HCT116 (cell line): ENCODE results near the gene MAGEF1. TPM values are rescaled to one million over a fixed set of nuclear protein-coding genes. Genes with fewer than 3 reads are reported as not detected.

Source experiments
- ATAC-seq: fragments of 200-7000 bp; cut with Tn5 transposase; 2 replicates; pipeline ENCODE4 v1.9.1; 2020; ENCODE audit warnings: mild to moderate bottlenecking, moderate library complexity
- BruUV-seq: library from RNA; stranded (reverse); fragments of 400-500 nt; replicated peaks from 2 replicates; lab custom pipeline; 2021; lab: Mats Ljungman, UMichigan
- CTCF ChIA-PET: fragments of 300-600 bp; sonication (Branson Sonifier 250); formaldehyde crosslinking; loops from one replicate; lab custom pipeline; 2021; ENCODE audit warnings: antibody characterized with exemption; lab: Charles Lee
- POLR2A ChIA-PET: fragments of 300-600, 350-600 bp; sonication (Branson Sonifier 250); formaldehyde crosslinking; loops from one replicate; lab custom pipeline; 2021; ENCODE audit warnings: antibody characterized with exemption; lab: Charles Lee
- RAD21 ChIA-PET, 2 experiments: fragments of 300-600 bp; sonication (Branson Sonifier 250); formaldehyde crosslinking; loops; one replicate each; lab custom pipeline; 2023; ENCODE audit warnings: low total read pairs in 2 of 2; ENCODE audit not compliant: uncharacterized antibody in 2 of 2, unreplicated experiment in 2 of 2, low non-redundant PET in 1 of 2; lab: Charles Lee
- DNase-seq: peaks from one replicate; pipeline ENCODE4 v3.0.0-alpha.2; 2010; ENCODE audit warnings: low read depth, low spot score
- H2AFZ ChIP-seq: fragments of 200-600 bp; shearing (Covaris generic), sonication (generic); 2 replicates; pipeline ENCODE4 v1.6.1; 2017; ENCODE audit warnings: low read depth, mixed run types, mixed read lengths, antibody characterized with exemption, low read length; ENCODE audit not compliant: poor library complexity, severe bottlenecking
- H3K27ac ChIP-seq: 2 replicates; pipeline ENCODE4 v1.5.1; 2012; ENCODE audit warnings: low read depth, low read length
- H3K27me3 ChIP-seq: fragments of 200-600 bp; sonication (generic); 2 replicates; pipeline ENCODE4 v1.6.1; 2016; ENCODE audit warnings: mixed run types, low read length, mixed read lengths; ENCODE audit not compliant: insufficient read depth
- H3K36me3 ChIP-seq, 2 experiments: fragments of 200-500 bp in 1 of 2; fragments of 200-600 bp in 1 of 2; sonication (Bioruptor generic) in 1 of 2; sonication (generic) in 1 of 2; 2 replicates each; pipeline versions ENCODE4 v1.5.1 to v1.6.1; 2014 to 2016; ENCODE audit warnings: low read length in 2 of 2, inconsistent platforms in 1 of 2, mixed read lengths in 1 of 2, mixed run types in 1 of 2; ENCODE audit not compliant: insufficient read depth in 2 of 2, control insufficient read depth in 1 of 2
- H3K4me1 ChIP-seq, 2 experiments: fragments of 200-600 bp in 1 of 2; sonication (generic) in 1 of 2; 2 replicates each; pipeline versions ENCODE4 v1.5.1 to v1.6.1; 2012 to 2017; ENCODE audit warnings: low read length in 2 of 2, inconsistent platforms in 1 of 2, mild to moderate bottlenecking in 1 of 2, mixed read lengths in 1 of 2, mixed run types in 1 of 2, moderate library complexity in 1 of 2; ENCODE audit not compliant: insufficient read depth in 2 of 2, control insufficient read depth in 1 of 2
- H3K4me2 ChIP-seq: fragments of 200-600 bp; sonication (generic); 2 replicates; pipeline ENCODE4 v1.6.1; 2017; ENCODE audit warnings: mixed run types, low read length, mixed read lengths
- H3K4me3 ChIP-seq, 2 experiments: fragments of 200-600 bp in 1 of 2; sonication (generic) in 1 of 2; replicated peaks in 1 of 2; 2 replicates each; pipeline ENCODE4 v1.5.1; 2011 to 2016; ENCODE audit warnings: low read length in 2 of 2, control low read depth in 1 of 2, low read depth in 1 of 2, mild to moderate bottlenecking in 1 of 2, mixed read lengths in 1 of 2, mixed run types in 1 of 2
- H3K79me2 ChIP-seq: fragments of 200-600 bp; sonication (generic); 2 replicates; pipeline ENCODE4 v1.6.1; 2017; ENCODE audit warnings: mild to moderate bottlenecking, mixed run types, low read length, moderate library complexity, mixed read lengths; ENCODE audit not compliant: insufficient read depth
- H3K9ac ChIP-seq: fragments of 200-600 bp; sonication (generic); 2 replicates; pipeline ENCODE4 v1.6.1; 2016; ENCODE audit warnings: low read length, mixed read lengths
- H3K9me2 ChIP-seq: fragments of 200-600 bp; sonication (generic), shearing (Covaris generic); 2 replicates; pipeline ENCODE4 v1.6.1; 2017; ENCODE audit warnings: mixed run types, mild to moderate bottlenecking, moderate library complexity; ENCODE audit not compliant: insufficient read depth
- H3K9me3 ChIP-seq, 2 experiments: fragments of 200-500 bp in 1 of 2; fragments of 200-600 bp in 1 of 2; sonication (Bioruptor generic) in 1 of 2; sonication (generic) in 1 of 2; 2 replicates each; pipeline ENCODE4 v1.6.1; 2014 to 2017; ENCODE audit warnings: low read length in 2 of 2, mixed read lengths in 2 of 2, inconsistent platforms in 1 of 2, low read depth in 1 of 2, mild to moderate bottlenecking in 1 of 2, mixed run types in 1 of 2, moderate library complexity in 1 of 2; ENCODE audit not compliant: control insufficient read depth in 1 of 2, insufficient read depth in 1 of 2
- H4K20me1 ChIP-seq: fragments of 200-600 bp; sonication (generic), shearing (Covaris generic); 2 replicates; pipeline ENCODE4 v1.6.1; 2017; ENCODE audit warnings: mixed run types, mild to moderate bottlenecking, moderate library complexity; ENCODE audit not compliant: insufficient read depth
- CEBPB ChIP-seq: IDR thresholded peaks from 2 replicates; pipeline ENCODE4 v1.6.1; 2012; ENCODE audit warnings: low read depth
- EGR1 ChIP-seq: IDR thresholded peaks from 2 replicates; pipeline ENCODE4 v1.6.1; 2012; ENCODE audit warnings: low read depth
- ELF1 ChIP-seq: IDR thresholded peaks from 2 replicates; pipeline ENCODE4 v1.6.1; 2012; ENCODE audit warnings: low read depth, borderline replicate concordance
- POLR2A ChIP-seq: IDR thresholded peaks from 2 replicates; pipeline ENCODE4 v1.7.0; 2011; ENCODE audit warnings: borderline replicate concordance; ENCODE audit not compliant: insufficient read depth, insufficient read length; ENCODE audit errors: extremely low read depth
- POLR2AphosphoS5 ChIP-seq: IDR thresholded peaks from 2 replicates; pipeline ENCODE4 v1.6.1; 2011; ENCODE audit warnings: mild to moderate bottlenecking, low read depth, low read length, moderate library complexity
- SIN3A ChIP-seq: IDR thresholded peaks from 2 replicates; pipeline ENCODE4 v1.6.1; 2012; ENCODE audit warnings: low read depth
- SP1 ChIP-seq: IDR thresholded peaks from 2 replicates; pipeline ENCODE4 v1.6.1; 2012; ENCODE audit warnings: low read depth
- SRF ChIP-seq: IDR thresholded peaks from 2 replicates; pipeline ENCODE4 v1.6.1; 2012; ENCODE audit warnings: low read depth
- TCF7L2 ChIP-seq: IDR thresholded peaks from 2 replicates; pipeline ENCODE4 v1.7.0; 2011; ENCODE audit warnings: borderline replicate concordance, inconsistent platforms; ENCODE audit not compliant: insufficient read depth, insufficient read length; ENCODE audit errors: extremely low read depth
- YY1 ChIP-seq: IDR thresholded peaks from 2 replicates; pipeline ENCODE4 v1.6.1; 2011; ENCODE audit warnings: low read length, low read depth, moderate library complexity, mild to moderate bottlenecking; ENCODE audit not compliant: insufficient replicate concordance; ENCODE audit errors: extremely low read depth
- ZFX ChIP-seq: fragments of 450-650 bp; IDR thresholded peaks from 2 replicates; pipeline ENCODE4 v1.6.1; 2017
- intact Hi-C: fragments of 100-400 bp; cut with micrococcal nuclease; formaldehyde crosslinking; loops from 2 replicates; pipeline ENCODE4 v1.10.0; 2022
- total RNA-seq: library from RNA; stranded (reverse); gene quantifications from one replicate; pipeline ENCODE4 v1.2.1, GENCODE V29; 2021; ENCODE audit not compliant: unreplicated experiment
- TF ChIP-seq, protein P1 (sequence below): IDR thresholded peaks from 2 replicates; pipeline ENCODE4 v1.6.1; 2012; ENCODE audit warnings: low read depth
- TF ChIP-seq, protein P2 (sequence below): IDR thresholded peaks from 2 replicates; pipeline ENCODE4 v1.6.1; 2011; ENCODE audit warnings: mild to moderate bottlenecking, low read length, moderate library complexity; ENCODE audit not compliant: insufficient replicate concordance; ENCODE audit errors: extremely low read depth
- TF ChIP-seq, protein P3 (sequence below), 3 experiments: fragments of 200-600 bp in 1 of 3; sonication (generic) in 1 of 3; IDR thresholded peaks in 2 of 3; conservative IDR thresholded peaks in 1 of 3; 2 replicates each; pipeline ENCODE4 v1.5.1; 2012 to 2017; ENCODE audit warnings: low read depth in 2 of 3, low read length in 2 of 3, antibody characterized with exemption in 1 of 3, borderline replicate concordance in 1 of 3, control low read depth in 1 of 3, mild to moderate bottlenecking in 1 of 3, mixed read lengths in 1 of 3, mixed run types in 1 of 3, moderate library complexity in 1 of 3; ENCODE audit not compliant: insufficient read depth in 1 of 3
- TF ChIP-seq, protein P4 (sequence below): IDR thresholded peaks from 2 replicates; pipeline ENCODE4 v1.6.1; 2012

MAGEF1 gene
- total RNA-seq, 1 experiment from 2014 or later = 44.1 TPM

DNA sequence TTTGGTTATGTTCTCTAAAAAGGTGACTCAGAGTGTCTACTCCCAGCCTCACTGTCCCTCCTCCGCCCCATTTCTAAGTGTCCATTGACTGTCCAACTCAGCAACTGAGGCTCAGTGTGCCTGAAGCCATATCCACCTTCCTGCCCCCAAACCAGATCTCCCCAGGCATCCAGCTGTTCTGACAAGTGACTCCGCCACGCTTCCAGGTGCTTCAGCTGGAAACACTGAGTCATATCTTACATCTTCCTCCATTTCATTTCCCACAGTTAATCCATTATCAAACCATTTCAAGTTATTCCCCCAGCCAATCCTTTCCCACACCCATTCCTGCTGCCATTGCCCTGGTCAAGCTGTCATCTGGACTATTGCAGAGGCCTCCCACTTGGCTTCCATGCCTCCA lies 17.1 kb downstream of the MAGEF1 start:
- H2AFZ ChIP-seq = no peak overlapping the region
- H3K27me3 ChIP-seq = 0 out of 2 replicates have a peak, but pooled peaks cover 3% of the 10 kb centered on the region
- ChIA-PET RAD21 (no interaction called here), POLR2A (no interaction called here), CTCF (no interaction called here)
- peaks cover 0 to 6% of the 10 kb centered on the region in 2 experiments; a peak in 1 of 4 replicates for H3K4me1 ChIP-seq
- TF ChIP-seq POLR2AphosphoS5 (no peak), ELF1 (no peak), POLR2A (no peak), CEBPB (no peak), SRF (no peak), SIN3A (no peak), SP1 (no peak), ZFX (no peak), EGR1 (no peak), YY1 (no peak), TCF7L2 (no peak)
- TF ChIP-seq, protein P1, sequence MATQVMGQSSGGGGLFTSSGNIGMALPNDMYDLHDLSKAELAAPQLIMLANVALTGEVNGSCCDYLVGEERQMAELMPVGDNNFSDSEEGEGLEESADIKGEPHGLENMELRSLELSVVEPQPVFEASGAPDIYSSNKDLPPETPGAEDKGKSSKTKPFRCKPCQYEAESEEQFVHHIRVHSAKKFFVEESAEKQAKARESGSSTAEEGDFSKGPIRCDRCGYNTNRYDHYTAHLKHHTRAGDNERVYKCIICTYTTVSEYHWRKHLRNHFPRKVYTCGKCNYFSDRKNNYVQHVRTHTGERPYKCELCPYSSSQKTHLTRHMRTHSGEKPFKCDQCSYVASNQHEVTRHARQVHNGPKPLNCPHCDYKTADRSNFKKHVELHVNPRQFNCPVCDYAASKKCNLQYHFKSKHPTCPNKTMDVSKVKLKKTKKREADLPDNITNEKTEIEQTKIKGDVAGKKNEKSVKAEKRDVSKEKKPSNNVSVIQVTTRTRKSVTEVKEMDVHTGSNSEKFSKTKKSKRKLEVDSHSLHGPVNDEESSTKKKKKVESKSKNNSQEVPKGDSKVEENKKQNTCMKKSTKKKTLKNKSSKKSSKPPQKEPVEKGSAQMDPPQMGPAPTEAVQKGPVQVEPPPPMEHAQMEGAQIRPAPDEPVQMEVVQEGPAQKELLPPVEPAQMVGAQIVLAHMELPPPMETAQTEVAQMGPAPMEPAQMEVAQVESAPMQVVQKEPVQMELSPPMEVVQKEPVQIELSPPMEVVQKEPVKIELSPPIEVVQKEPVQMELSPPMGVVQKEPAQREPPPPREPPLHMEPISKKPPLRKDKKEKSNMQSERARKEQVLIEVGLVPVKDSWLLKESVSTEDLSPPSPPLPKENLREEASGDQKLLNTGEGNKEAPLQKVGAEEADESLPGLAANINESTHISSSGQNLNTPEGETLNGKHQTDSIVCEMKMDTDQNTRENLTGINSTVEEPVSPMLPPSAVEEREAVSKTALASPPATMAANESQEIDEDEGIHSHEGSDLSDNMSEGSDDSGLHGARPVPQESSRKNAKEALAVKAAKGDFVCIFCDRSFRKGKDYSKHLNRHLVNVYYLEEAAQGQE = no peak
- TF ChIP-seq, protein P2, sequence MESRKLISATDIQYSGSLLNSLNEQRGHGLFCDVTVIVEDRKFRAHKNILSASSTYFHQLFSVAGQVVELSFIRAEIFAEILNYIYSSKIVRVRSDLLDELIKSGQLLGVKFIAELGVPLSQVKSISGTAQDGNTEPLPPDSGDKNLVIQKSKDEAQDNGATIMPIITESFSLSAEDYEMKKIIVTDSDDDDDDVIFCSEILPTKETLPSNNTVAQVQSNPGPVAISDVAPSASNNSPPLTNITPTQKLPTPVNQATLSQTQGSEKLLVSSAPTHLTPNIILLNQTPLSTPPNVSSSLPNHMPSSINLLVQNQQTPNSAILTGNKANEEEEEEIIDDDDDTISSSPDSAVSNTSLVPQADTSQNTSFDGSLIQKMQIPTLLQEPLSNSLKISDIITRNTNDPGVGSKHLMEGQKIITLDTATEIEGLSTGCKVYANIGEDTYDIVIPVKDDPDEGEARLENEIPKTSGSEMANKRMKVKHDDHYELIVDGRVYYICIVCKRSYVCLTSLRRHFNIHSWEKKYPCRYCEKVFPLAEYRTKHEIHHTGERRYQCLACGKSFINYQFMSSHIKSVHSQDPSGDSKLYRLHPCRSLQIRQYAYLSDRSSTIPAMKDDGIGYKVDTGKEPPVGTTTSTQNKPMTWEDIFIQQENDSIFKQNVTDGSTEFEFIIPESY = no peak
- TF ChIP-seq, protein P3, sequence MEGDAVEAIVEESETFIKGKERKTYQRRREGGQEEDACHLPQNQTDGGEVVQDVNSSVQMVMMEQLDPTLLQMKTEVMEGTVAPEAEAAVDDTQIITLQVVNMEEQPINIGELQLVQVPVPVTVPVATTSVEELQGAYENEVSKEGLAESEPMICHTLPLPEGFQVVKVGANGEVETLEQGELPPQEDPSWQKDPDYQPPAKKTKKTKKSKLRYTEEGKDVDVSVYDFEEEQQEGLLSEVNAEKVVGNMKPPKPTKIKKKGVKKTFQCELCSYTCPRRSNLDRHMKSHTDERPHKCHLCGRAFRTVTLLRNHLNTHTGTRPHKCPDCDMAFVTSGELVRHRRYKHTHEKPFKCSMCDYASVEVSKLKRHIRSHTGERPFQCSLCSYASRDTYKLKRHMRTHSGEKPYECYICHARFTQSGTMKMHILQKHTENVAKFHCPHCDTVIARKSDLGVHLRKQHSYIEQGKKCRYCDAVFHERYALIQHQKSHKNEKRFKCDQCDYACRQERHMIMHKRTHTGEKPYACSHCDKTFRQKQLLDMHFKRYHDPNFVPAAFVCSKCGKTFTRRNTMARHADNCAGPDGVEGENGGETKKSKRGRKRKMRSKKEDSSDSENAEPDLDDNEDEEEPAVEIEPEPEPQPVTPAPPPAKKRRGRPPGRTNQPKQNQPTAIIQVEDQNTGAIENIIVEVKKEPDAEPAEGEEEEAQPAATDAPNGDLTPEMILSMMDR (IDR thresholded peaks at IDR 0.05 in 2 of 3, conservative IDR thresholded peaks at IDR 0.05 in 1 of 3; ENCODE audit: borderline replicate concordance in 1 of 3, insufficient read depth in 1 of 3, low read depth in 2 of 3, low read length in 2 of 3) = no peak
- TF ChIP-seq, protein P4, sequence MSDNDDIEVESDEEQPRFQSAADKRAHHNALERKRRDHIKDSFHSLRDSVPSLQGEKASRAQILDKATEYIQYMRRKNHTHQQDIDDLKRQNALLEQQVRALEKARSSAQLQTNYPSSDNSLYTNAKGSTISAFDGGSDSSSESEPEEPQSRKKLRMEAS = no peak
- H3K36me3 ChIP-seq = no peaks in the 10 kb centered on the region
- H3K9me3 ChIP-seq = no peaks in the 10 kb centered on the region
- H3K4me2 ChIP-seq = no peak overlapping the region
- DNase-seq (no peak), ATAC-seq (no peak)
- BruUV-seq = no TSS peak
- no peak overlapping the region for H3K4me3 ChIP-seq
- intact Hi-C loops = no loop called here
- H3K9ac ChIP-seq = no peak overlapping the region
- H3K27ac ChIP-seq = no peak overlapping the region
- H3K79me2 ChIP-seq = no peaks in the 10 kb centered on the region
- no peaks in the 10 kb centered on the region for H3K9me2 ChIP-seq
- no peaks in the 10 kb centered on the region for H4K20me1 ChIP-seq
